HG03571 (cell line): Measurements from ENCODE around the gene CHD1L.
"Not testable (repeated sequence)": the region's sequence is repeated elsewhere in the genome, so short reads cannot be mapped to it uniquely, and the experiment has no call there.

Source experiments
- ATAC-seq: cut with Tn5 transposase; IDR thresholded peaks from one replicate; pipeline ENCODE4 v1.9.1; 2021; ENCODE audit not compliant: unreplicated experiment

The CHD1L gene

DNA sequence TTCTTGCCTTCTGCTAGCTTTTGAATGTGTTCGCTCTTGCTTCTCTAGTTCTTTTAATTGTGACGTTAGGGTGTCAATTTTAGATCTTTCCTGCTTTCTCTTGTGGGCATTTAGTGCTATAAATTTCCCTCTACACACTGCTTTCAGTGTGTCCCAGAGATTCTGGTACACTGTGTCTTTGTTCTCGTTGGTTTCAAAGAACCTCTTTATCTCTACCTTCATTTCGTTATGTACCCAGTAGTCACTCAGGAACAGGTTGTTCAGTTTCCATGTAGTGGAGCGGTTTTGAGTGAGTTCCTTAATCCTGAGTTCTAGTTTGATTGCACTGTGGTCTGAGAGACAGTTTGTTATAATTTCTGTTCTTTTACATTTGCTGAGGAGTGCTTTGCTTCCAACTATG lies 11.5 kb upstream of the CHD1L start:
- ATAC-seq: not testable (repeated sequence)

DNA sequence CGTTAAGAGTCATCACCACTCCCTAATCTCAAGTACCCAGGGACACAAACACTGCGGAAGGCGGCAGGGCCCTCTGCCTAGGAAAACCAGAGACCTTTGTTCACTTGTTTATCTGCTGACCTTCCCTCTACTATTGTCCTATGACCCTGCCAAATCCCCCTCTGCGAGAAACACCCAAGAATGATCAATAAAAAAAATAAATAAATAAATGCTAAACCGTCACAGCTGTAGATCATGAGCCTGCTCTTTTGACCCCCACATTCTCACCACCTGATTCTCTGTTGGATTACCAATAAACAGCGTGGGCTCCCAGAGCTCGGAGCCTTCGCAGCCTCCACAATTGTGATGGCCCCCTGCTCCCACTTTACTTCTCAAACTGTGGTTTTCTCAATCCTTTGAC lies 8.6 kb upstream of the CHD1L start:
- not testable (repeated sequence) for ATAC-seq

DNA sequence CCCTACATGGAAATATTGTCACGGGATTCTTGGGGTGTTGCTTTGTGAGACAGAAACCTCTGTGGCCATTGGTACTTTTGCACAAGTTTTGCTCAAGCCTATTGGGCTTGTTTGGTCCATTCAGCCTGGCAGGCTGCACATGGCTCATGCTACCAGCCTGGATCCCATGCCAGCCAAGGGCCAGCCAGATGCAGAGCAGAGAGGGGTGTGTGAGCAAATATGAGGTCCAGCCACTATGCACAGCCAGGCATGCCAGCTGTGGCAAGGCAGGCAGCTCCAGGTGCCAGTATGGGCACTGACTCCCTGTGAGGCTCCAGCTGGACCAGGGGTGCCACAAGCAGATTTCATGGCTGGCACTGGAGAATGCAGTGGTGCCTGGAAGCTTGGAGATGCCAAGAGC lies 6.7 kb upstream of the CHD1L start:
- ATAC-seq: no peak

DNA sequence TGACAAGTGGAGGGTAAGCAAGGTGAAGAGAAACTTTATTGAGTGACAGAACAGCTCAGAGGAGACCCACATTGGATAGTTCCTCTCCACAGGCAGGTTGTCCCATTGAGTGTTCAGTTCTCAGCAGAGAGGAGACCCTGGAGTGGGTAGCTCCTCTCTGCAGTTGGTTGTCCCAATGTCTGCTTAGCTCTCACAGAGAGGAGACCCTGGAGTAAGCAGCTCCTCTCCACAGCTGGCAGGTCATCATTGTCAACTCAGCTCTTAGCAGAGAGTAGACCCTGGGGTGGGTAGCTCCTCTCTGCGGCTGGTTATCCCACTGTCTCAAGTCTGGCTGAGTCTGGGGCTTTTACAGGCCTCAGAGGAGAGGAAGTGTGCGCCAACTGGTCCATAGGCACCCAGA lies 6.0 kb upstream of the CHD1L start:
- ATAC-seq: no peak

DNA sequence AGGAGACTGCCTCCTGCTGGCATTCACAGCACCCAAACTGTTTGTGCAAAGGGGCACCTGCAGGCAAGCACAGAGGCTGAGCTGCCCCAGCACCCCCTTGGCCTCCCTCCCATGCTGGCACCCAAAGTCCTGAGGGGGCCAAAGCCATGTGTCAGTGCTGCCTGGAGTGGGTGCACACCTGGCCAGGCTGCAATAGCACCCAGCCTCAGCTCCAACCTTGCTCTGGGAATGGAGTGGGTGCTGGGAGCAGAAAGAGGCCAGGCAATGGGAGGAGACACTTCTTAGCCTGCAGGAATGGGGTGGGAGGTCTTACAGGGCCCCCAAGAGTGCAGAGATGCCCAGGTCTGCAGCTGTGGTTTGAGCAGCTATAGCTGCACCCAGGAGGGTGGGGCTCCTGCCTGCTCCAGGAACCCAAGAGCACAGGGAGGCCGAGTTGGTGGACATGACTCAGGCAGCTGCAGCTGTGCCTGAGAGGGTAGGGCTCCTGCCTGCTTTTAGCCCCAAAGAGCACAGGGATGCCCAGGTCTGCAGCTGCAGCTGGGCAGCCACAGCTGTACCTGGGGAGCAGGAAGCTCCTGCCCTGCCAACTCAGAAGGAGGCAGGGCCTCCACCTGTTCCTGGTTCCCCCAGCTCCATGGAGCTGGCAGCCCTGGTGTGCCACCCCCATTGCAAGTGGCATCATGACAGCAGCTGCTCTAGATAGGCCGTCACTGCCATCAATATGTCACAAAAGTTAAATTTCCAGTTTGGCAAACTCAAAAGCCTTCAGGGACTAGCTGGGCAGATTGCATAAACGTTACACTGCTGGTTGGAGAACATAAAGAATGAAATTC lies 5.3 kb upstream of the CHD1L start:
- no peak for ATAC-seq

DNA sequence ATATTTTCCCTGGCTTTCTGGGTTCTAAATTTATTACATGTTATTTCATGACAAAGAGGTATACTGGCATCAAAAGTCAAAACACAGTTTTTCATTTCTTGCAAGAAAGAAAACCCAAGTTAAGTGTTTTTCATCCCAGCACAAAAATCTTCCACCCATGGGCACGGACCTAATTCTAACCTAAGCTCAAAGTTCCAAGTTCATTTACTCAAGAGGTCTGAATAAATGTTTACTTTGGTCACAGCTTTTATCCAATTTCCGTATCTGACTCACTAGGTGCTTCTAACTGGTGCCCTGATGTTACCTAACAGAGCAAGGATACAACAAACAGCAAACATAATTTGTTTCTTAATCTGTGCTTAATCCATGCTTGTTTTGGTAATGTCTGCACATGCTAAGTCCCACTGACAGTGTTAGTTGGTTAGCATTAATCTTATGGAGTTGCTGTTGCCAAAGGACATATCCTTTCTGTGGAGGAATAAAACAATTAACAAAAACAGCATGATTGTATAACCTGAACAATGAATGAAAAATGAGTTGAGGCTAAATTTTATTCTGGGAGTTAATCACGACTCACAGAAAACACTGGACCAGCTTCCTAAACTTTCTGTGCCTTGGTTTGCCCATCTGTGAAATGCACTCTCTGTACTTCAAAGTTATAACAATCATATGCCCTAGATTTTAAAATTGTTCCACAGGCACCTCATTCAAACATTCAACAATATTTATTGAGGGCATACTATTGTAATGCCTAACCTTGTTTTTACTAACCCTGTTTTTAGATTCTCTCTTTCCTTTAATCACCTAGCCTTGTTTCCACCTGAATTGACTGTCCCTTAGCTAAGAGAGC lies 4.2 kb upstream of the CHD1L start:
- no peak for ATAC-seq

DNA sequence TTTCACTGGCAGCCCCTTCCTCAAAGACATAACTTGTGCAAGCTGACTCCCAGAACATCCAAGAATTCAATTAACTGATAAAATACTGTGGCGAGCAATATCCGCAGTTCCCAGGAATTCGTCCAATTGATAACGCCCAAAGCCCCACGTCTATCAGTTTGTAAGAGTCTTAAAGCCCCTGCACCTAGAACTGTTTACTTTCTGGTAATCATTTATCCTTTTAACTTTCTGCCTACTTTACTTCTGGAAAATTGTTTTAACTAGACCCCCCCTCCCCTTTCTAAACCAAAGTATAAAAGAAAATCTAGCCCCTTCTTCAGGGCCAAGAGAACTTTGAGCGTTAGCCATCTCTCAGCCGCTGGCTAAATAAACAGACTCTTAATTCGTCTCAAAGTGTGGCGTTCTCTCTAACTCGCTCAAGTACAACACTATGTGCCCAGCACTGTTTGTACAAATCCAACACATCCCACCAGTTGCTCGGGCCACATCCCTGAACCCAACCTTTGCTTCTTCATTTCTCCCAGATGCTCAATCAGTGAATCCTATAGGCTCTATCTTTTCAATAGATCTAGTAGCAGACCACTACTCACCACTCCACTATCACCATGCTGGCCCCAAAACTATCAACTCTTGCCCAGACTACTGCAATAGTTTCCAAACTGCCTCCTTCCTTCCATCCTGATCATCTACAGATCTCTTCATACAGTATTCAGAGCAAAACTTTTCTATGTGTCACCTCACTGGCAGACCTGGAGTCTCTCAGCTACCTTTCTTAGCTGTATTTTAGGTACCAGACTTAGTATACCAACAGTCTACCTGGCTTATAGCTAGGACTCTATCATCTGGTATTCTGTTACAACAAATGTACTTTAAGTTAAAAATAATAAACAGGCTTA lies 3.3 kb upstream of the CHD1L start:
- no peak for ATAC-seq

DNA sequence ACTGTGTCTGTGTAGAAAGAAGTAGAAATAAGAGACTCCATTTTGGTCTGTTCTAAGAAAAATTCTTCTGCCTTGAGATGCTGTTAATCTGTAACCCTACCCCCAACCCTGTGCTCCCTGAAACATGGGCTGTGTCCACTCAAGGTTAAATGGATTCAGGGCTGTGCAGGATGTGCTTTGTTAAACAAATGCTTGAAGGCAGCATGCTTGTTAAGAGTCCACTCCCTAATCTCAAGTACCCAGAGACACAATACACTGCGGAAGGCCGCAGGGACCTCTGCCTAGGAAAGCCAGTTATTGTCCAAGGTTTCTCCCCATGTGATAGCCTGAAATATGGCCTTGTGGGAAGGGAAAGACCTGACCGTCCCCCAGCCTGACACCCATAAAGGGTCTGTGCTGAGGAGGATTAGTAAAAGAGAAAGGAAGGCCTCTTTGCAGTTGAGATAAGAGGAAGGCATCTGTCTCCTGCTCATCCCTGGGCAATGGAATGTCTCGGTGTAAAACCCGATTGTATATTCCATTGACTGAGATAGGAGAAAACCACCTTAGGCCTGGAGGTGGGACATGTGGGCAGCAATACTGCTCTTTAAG lies 2.3 kb upstream of the CHD1L start:
- not testable (repeated sequence) for ATAC-seq

DNA sequence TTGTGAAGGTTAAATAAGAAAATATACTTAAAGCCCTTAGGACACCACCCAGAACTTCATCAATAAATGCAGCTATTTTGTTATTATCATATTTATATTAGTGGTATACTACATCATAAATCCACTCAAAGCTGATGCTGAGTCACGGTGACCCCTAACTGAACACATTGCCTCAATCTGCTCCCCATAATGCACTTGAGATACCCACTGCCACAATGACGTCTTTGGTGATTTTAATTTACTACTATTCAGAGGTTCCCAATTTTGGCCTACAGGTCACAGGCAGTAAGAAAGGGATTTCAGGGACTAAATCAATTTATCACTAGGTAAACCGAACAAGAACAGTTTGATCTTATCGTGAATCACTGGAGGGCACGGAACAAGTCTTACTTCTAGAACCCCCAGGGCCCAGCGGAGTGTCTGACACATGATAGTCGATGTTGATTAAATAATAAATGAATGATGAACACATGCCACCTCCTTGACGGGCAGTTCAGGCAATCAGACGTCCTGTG lies 493 bp upstream of the CHD1L start:
- ATAC-seq: no peak

DNA sequence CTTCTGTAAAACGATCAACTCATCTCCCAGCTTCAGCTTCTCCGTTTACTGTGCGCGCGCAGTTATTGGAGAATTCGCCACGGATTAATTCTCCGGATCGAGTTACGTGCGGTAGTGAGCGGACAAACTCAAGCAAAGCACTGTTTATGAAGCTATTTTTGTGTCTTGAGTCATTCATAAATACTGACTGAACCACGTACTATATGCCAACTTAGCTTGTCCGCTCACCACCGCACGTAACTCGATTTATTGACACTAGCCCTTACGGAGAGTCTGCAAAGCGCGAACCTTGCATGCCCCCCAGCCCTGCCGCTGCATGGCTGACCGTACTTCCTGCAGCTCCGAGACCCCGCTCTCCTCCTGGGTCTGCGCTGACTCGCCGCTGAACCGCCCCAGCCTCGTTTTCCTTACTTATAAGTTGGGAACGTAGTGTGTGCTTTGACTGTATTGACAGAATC lies 773 bp downstream of the CHD1L start:
- peak; percentile 12 for ATAC-seq

DNA sequence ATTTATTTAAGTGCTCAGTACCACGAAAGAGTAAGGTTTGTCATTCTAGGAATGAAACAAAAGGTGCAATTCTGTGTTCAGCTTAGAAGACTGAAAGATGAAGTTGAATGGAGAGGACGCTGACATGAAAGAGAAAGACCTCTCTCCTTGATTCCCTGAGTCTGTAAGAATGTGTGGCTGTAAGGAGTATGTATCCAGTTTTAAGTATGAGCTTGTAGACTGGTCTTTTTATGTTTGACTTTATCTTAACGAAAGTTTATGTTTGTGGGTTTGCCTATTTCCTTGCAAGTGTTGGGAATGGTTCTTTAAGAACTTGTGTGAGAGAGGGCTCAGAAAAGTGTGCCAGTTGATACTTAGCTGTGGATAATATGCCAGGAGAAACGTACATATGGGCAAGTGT lies 1.4 kb downstream of the CHD1L start:
- no peak for ATAC-seq

DNA sequence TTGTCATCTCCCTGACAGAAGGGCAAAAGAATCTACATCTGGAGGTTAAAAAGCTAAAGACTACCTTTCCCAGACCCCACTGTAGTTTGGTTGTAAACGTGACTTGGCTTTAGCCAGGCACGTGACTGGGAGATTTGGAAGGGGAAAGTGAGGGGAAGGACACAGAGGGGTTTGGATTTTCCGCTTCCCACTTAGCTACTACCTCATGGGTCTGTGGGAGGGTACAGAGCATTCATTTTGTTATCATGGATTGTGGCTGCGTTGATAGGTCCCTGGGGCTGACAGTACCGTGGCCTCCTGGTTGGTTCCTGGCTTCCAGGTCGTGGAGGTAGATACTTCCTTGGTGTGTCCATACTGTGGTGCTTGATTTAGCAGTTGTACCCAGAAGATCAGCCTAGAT lies 2.6 kb downstream of the CHD1L start:
- ATAC-seq: no peak

DNA sequence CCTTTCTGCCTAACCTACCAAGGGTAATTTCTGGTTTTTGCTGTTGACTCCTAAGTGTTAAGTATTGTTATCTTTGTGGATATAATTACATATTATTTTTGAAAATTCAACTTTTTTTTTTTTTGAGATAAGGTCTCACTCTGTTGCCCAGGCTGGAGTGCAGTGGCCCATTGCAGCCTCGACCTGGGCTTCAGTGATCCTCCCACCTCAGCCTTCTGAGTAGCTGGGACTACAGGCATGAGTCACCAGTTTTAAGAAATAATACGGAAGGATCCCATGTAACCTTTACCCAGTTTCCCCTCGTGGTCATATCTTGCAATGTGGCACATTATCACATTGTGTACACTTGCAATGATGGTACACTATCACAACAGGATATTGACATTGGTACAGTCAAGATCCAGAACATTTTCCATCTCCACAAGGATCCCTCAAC lies 3.1 kb downstream of the CHD1L start:
- no peak for ATAC-seq

DNA sequence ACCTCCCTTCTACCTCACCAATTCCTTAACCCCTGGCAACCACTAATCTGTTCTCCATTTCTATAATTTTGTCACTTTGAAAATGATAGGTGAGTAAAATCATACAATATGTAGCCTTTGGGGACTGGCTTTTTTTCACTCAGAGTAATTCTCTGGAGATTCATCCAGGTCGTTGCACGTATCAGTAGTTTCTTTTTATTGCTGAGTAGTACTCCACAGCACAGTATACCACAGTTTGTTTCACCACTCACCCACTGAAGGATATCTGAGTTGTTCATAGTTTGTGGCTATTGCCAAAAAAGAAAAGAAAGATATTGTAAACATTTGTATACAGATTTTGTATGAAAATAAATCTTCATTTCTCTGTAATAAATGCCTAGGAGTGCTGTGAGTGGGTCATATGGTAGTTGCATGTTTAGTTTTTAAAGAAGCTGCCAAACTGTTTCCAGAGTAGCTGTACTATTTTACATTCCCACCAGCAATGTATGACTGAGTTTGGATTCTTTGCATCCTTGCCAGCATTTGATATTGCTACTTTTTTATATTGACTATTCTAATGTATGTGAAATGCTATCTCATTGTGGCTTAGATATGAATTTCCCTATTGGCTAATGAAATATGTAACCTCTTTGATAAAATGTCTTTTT lies 3.7 kb downstream of the CHD1L start:
- no peak for ATAC-seq

DNA sequence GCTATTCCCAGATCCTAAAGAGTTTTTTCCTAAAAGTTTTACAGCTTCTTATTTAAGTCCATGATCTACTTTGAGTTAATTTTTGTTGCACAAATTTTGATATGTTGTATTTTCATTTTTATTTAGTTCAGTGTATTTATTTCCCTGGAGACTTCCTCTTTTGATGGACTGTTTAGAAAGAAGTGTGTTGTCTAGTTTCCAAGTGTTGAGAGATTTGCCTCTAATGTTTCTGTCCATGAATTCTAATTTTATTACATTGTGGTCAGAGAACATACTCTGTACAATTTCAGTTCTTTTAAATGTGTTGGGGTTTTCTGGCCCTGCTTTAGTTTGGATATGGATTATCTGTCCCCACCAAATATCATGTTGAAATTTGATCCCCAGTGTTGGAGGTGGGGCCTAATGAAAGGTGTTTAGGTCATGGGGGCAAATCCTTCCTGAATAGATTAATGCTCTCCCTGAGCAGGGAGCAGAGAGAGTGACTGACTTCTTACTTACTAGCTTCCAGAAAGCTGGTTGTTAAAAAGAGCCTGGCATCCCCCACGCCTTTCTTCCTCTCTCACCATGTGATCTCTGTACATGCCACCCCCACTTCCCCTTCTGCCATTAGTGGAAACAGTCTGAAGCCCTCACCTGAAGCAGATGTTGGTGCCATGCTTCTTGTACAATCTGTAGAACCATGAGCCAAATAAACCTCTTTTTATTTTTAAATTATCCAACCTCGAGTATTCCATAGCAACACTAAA lies 4.6 kb downstream of the CHD1L start:
- no peak for ATAC-seq

DNA sequence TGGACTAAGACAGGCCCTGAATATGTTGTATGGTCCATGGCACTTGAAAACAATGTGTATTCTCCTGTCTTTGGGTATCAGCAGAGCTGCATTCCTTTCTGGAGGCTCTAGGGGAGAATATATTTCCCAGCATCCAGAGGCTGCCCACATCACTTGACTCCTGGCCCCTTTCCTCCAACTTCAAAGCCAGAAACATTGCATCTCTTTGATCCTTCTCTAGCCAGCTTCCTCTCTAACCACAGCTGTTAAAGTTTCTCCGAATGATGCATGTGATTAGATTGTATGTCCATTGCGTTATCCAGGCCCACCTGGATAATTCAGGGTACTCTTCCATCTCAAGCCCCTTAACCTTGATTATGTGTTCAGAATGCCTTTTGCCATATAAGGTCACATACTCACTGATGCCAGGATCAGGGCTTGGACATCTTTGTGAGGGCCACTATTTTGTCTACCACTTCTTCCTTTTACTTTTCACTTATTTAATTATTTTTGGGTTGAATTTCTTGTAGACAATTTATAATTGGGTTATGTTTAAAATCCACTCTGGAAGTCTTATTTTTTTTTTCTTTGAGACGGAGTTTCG lies 5.3 kb downstream of the CHD1L start:
- no peak for ATAC-seq

DNA sequence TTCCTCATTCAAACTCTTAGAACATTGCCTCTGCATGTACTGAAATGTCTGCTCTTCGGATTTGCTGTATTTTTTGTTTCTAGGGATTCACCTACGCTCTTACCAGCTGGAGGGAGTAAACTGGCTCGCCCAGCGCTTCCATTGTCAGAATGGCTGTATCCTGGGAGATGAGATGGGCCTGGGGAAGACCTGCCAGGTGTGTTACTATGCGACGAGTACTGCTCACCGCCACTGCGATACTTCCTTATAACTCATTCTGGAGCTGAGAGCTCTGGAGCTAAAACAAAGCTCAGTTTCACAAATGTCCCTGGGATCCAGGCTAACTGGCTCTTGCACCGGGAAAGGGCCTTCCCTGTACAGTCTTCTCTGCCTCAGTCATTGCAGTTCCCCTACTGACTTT lies 10.1 kb downstream of the CHD1L start:
- ATAC-seq: no peak

DNA sequence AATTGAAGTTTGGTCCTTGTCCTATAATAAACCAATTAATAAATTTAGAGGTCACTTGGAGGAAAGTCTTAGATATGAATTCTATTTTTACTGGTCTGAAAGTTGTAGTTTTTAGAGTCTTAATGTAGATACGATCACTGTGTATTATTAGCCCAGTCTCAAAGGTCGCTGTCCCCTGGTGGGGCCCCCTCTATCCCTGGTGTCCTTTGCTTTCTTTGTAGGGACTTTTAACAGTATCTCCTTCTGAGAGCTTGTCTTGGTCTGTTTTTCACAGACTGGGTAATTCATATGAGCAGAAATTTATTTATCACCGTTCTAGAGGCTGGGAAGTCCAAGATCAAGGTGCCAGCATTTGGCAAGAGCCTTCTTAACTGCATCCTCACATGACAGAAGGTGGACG lies 18.5 kb downstream of the CHD1L start:
- no peak for ATAC-seq
